Measurements from ENCODE around the gene ARHGEF6.
"Not testable (repeated sequence)": the region's sequence is repeated elsewhere in the genome, so short reads cannot be mapped to it uniquely, and the experiment has no call there.

Gene ARHGEF6

DNA sequence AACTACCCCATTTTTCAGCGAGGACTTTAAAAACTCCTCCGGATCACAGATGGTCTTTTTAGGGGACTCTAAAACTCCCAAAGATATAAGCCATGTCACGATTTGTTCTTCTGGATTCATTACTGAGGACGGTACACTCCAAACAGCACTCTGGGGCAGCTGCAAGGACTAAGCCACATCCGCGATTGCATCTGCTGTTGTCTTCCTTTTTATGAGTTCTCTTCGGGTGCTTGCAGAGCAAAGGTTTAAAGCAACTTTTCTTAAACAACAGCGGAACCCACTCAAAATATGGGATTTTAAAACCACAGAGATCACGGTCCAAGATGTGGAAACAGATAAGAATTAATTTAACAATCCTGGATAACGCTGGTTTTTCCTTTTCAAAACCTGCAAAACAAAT, at the start of gene ARHGEF6:
Gene ARHGEF6 (minus strand): TSS at position 170 of the 400 bp plus-strand sequence. CDS start 50 bp downstream, at position 120.
- no peak for DNase-seq (ENCODE audit: low spot score)

DNA sequence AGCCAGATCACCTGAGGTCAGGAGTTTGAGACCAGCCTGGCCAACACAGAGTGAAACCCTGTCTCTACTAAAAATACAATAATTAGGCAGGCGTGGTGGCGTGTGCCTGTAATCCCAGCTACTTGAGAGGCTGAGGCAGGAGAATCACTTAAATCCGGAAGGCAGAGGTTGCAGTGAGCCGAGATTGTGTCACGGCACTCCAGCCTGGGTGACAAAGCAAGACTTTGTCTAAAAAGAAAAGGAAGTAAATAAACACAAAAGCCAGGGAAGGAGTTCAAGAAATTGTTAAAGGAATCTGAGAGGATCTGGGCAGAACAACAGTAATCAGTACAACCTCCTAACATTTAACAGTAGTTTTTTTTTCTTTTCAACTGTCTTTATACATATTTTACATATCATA, 48.7 kb upstream of the ARHGEF6 start:
- DNase-seq (ENCODE audit: low spot score) = no peak

- no peak for DNase-seq (ENCODE audit: low spot score)
Observed at GRCh38 chrX:136828830-136829229, 48.1 kb upstream of the ARHGEF6 start.

DNA sequence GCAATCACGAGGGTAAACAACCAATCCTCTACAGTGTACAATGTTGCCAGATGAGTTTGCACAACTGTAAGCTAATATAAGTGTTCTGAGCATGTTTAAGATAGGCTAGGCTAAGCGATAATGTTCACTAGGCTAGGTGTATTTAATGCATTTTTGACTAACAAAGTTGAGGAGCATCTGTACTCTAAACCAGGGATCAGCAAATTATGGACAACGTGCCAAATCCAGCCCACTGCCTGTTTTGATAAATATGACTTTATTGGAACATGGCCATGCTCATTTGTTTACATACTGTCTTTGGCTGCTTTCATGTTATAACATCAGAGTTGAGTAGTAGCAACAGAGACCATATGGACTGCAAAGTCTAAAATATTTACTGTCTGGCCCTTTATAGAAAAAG, 46.3 kb upstream of the ARHGEF6 start:
- no peak for DNase-seq (ENCODE audit: low spot score)

DNA sequence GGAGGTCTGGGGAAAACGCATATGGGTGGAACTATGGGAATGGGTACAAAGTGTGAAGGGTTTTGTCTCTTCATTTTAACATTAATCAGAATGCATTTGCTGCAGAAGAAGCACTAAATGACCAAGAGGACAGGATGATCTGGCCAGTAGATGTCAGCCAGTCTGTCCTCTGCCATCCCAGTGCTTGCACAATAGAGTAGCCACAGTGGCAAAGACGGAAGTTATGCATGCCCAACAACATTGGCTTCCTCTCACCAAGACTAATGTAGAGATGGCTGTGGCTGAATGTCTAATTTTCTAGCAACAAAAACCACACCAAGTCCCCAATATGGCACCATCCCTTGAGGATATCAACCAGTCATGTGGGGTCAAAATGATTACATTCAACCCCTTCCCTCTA, 45.0 kb upstream of the ARHGEF6 start:
- no peak for DNase-seq (ENCODE audit: low spot score)

DNA sequence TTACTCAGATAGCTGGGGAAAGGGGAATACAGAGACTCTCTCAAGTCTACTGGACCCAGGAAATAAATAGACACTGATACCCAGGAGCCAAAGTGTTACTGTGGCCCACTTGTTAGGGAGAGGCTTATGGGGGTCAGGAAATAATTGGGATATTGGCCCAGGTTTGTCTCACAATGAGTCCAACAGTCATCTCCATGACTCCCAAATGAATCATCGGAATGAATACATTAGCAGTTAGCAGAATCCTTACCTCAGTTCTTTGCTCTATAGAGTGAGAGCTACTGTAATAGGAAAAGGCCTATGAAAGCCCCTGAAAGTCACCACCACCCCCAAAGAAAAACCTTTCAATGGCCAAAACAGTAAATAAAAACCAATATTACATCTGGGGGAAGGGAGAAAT, 42.4 kb upstream of the ARHGEF6 start:
- DNase-seq (ENCODE audit: low spot score) = no peak

- no peak for DNase-seq (ENCODE audit: low spot score)
Observed at GRCh38 chrX:136822337-136823095, 41.8 kb upstream of the ARHGEF6 start.

- DNase-seq (ENCODE audit: low spot score) = not testable (repeated sequence)
Observed at GRCh38 chrX:136819756-136820155, 39.0 kb upstream of the ARHGEF6 start.

DNA sequence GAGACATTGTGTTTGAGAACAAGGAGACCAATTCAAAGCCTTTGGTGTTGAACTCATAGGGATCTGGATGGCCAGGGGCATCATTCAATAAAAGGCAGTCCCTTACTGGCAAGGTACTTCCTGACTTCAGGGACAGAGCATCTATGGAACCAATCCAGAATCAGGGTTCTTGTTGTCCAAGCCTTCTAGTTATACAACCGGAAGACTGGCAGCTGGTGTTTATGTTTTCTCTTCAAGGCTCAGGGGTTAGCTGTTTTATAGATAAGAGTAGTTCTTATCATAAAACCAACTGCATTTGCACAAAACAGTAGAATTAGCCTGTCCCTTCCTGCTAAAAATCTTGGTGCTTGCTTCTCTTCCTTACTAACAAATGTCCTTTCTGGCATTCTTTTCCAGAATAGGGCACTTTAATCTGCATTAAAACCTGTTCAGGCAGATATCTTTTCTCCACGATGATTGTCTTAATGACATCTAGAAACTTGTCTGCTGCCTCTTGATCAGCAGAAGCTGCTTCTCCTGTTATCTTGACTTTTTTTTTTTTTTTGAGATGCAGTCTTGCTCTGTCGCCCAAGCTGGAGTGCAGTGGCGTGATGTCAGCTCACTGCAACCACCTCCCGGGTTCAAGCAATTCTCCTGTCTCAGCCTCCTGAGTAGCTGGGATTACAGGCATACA, 38.4 kb upstream of the ARHGEF6 start:
- DNase-seq (ENCODE audit: low spot score) = no peak

- DNase-seq (ENCODE audit: low spot score) = no peak
Observed at GRCh38 chrX:136816975-136817374, 36.2 kb upstream of the ARHGEF6 start.

DNA sequence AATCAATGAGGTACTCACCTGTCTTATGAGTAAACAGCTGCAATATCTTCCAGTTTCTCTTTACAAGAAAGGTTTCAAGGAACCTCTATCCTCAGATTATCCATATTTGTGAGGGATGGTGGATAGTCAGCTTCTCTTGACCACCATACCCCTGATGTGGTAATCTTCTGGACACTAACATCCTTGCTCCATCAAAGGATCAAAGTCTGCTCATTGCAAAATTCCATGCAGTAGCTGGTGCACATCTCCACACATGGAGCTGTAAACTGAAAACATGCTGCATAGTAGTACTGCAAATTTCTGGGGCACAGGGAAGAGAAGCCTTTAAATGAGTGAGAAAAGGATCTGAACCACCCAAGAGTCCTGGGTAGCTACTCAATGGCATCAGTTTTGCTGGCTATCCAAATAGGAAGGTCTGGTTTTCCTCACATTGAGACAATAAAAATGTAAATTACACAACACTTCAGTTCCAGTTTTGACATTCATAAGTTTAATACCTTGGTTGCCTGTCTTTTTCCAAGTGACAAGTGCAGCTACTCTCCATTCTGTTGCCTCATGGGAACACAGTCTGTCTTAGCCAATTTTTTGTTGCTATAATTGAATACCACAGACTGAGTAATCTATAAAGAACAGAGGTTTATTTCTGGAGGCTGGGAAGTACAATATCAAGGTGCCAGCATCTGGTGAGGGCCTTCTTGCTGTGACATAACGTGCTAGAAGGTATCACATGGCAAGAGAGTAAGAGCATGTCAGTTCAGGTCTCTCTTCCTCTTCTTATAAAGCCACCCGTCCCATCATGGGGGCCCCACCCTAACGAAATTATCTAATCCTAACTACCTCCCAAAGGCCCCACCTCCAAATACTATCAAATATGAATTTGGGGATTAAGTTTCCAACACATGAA, 34.4 kb upstream of the ARHGEF6 start:
- DNase-seq (ENCODE audit: low spot score) = no peak

DNA sequence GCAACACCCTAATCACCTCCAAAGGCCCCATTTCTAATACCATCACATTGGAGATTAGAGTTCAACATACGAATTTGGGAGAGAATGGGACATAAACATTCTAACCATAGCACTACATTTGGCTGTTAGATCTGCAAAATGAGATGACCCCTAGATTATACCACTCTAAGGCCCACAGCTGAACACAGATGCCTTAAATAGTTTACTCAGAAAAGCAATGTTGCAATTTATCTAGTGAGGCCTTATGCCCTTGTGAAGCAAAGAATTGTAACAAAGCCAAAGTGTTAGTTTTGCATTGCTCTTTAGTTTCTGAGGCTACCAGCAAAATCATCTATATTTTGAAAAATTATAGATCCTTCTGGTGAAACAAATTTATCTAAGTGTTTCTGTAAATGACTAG, 31.6 kb upstream of the ARHGEF6 start:
- no peak for DNase-seq (ENCODE audit: low spot score)

DNA sequence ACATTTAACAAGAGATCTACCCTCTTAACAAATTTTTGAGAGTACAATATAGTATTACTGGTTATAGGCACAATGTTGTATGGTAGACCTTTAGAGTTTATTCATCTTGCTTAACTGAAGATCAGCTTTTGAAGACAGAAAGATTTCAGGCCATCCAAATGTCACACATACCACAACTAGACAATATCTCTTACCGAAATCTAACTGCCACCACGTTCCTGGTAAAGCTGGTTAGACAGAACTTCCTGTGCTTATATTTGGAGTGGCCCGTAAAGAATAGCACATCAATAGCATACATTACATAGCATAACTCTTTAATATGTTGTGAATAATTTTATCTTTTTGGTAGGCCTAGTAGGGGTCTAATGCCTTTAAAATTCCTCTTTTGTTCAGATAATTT, 29.8 kb upstream of the ARHGEF6 start:
- DNase-seq (ENCODE audit: low spot score) = no peak

DNA sequence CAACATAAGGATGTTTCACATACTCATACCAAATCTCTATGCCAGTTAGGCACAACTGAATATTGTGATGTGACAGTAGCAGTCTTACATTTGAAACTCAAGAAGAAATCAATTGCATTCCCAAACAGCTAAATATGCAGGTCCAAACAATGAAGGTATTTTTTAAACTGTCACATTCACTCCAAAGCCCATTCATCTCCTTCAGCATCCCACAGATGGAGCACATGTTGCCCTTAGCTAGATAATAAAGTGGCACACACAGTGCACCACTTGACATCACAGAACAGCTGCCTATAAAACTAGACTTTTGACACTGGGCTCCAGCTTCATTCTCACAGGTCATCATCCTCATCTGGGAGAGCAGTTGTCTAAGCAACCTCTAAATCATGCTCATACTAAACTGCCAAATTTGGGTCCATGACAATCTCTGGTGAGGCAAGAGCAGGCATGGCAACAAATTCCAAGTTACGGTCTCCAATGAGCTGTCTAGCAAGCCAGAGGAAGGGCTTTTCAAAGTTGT, 26.2 kb upstream of the ARHGEF6 start:
- no peak for DNase-seq (ENCODE audit: low spot score)

DNA sequence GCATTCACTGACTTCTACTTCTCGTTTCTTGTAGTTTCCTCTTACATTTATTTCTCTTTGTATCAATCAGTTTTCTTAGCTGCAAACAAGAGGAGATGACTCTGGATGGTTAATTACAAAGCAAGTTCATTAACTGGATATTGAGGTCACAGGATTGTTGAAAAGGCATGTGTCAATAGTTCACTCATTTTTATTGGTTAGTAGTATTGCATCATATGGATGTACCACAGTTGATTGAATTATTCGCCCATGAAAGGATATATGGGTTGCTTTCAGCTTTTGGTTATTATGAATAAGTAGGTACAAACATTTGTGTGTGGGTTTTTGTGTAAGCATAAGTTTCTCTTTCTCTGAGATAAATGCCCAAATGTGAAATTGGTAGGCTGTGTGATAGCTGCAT, 21.8 kb upstream of the ARHGEF6 start:
- no peak for DNase-seq (ENCODE audit: low spot score)

GRCh38 chrX:136797787-136798186, 17.1 kb upstream of the ARHGEF6 start:
- no peak for DNase-seq (ENCODE audit: low spot score)

DNA sequence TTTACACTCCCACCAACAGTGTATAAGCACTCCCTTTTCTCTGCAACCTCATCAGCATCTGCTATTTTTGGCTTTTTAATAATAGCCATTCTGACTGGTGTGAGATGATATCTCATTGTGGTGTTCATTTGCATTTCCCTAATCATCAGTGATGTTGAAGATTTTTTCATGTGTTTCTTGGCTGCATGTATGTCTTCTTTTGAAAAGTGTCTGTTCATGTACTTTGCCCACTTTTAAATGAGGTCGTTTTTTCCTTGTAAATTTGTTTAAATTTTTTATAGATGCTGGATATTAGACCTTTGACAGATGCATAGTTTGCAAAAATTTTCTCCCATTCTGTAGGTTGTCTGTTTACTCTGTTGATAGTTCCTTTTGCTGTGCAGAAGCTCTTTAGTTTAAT, 14.4 kb upstream of the ARHGEF6 start:
- DNase-seq (ENCODE audit: low spot score) = not testable (repeated sequence)

GRCh38 chrX:136794660-136795059, 13.9 kb upstream of the ARHGEF6 start:
- DNase-seq (ENCODE audit: low spot score) = not testable (repeated sequence)

DNA sequence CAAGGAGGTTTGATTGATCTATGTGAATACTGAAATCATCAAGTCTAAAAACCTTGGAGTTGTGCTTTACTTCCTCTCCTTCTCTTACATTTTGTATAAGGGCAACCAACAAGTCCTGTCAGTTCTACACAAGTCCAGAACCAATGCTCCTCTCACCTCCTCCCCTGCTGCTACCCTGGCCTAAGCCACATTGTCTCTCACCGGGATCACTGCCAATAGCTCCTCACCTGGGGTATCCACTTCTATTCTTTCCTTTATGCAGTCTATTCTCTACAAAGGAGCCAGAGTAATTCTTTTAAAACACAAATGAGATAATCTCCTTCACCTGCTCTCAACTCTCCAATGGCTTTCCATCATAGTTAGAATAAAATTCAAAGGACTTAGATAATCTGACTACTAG, 13.3 kb upstream of the ARHGEF6 start:
- DNase-seq (ENCODE audit: low spot score) = no peak

DNA sequence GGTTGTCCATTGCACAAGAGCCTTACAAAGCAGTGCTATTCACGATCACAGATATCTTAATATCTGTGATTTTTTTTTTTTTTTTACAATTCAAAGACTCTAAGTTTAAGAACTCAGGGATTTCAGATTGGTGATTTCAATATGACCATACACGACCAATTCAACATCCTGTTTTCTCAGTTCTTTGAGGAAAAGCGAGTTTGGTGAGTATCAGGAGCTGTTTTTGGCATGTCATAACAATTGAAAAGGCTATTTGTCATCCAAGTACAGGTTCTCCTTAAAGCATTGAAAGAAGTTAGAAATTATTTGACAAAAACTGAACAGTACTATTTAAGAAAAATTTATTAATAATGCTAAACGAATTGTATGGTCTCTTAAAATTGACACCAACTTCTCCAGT, 9.1 kb upstream of the ARHGEF6 start:
- DNase-seq (ENCODE audit: low spot score) = no peak

DNA sequence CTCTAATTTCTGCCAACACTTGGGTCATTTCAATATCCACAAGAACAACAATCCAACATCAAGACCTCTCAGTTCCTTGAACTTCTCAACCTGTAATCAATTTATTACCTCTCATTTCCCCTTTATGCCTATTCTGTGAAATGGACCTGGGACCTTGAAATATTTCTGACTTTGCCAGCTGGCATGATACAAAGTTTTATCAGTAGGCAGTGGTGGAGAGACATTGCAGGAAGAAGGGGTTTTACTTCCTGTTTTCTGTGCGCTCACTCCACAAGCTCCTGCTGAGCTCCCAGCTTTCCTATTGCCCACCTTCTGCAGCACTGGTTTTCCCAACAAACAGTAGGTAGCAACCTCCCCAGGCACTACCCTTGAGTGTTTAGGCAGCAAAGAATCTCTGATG, 3.5 kb upstream of the ARHGEF6 start:
- no peak for DNase-seq (ENCODE audit: low spot score)

GRCh38 chrX:136783159-136783558, 2.4 kb upstream of the ARHGEF6 start:
- no peak for DNase-seq (ENCODE audit: low spot score)

Data from LoVo (cell line).